22Rv1 (cell line): ENCODE measurements around the gene MGAT5.

ENCODE experiments used
- H3K27ac ChIP-seq: fragments of 450-650 bp; 2 replicates; pipeline ENCODE4 v1.5.1; 2017
- CTCF ChIP-seq: fragments of 450-650 bp; IDR thresholded peaks from 2 replicates; pipeline ENCODE4 v1.5.1; 2017; ENCODE audit warnings: mild to moderate bottlenecking
- ZFX ChIP-seq: fragments of 450-650 bp; IDR thresholded peaks from 2 replicates; pipeline ENCODE4 v1.6.1; 2017; ENCODE audit warnings: antibody characterized with exemption, borderline replicate concordance

The MGAT5 gene

GRCh38 chr2:134246154-134246874 lies 7.6 kb upstream of the MGAT5 start:
- H3K27ac ChIP-seq = no peak overlapping the region
- TF ChIP-seq ZFX (no peak), CTCF (no peak)

- no peak overlapping the region for H3K27ac ChIP-seq
- TF ChIP-seq CTCF (no peak), ZFX (no peak)
These were observed 6.2 kb upstream of the MGAT5 start for GRCh38 chr2:134247679-134248078.

GRCh38 chr2:134248913-134249312 lies 5.0 kb upstream of the MGAT5 start:
- TF ChIP-seq ZFX = no peak
- TF ChIP-seq CTCF = no peak
- no peak overlapping the region for H3K27ac ChIP-seq

GRCh38 chr2:134249755-134250154 lies 4.1 kb upstream of the MGAT5 start:
- H3K27ac ChIP-seq = no peak overlapping the region
- no peak for TF ChIP-seq CTCF
- no peak for TF ChIP-seq ZFX

GRCh38 chr2:134250840-134251461 lies 2.9 kb upstream of the MGAT5 start:
- TF ChIP-seq CTCF = no peak
- no peak overlapping the region for H3K27ac ChIP-seq

GRCh38 chr2:134252092-134252750 lies 1.7 kb upstream of the MGAT5 start:
- H3K27ac ChIP-seq = no peak overlapping the region
- no peak for TF ChIP-seq ZFX
- no peak for TF ChIP-seq CTCF

- no peak overlapping the region for H3K27ac ChIP-seq
- TF ChIP-seq ZFX = no peak
- TF ChIP-seq CTCF = no peak
These were observed 661 bp upstream of the MGAT5 start for GRCh38 chr2:134253117-134253704.
